NCI-H748 (cell line): ENCODE data around the gene RNFT2.

Experiments
- DNase-seq: peaks from one replicate; lab custom pipeline; 2025; ENCODE audit not compliant: unreplicated experiment; lab: John Stamatoyannopoulos, UW

Gene RNFT2

GRCh38 chr12:116820064-116820656 lies 82.0 kb downstream of the RNFT2 start:
- peak; percentile 16 for DNase-seq

GRCh38 chr12:116821291-116821690 lies 83.2 kb downstream of the RNFT2 start:
- no peak for DNase-seq

- DNase-seq = no peak
Observed at GRCh38 chr12:116827432-116827831, 89.3 kb downstream of the RNFT2 start.

DNA sequence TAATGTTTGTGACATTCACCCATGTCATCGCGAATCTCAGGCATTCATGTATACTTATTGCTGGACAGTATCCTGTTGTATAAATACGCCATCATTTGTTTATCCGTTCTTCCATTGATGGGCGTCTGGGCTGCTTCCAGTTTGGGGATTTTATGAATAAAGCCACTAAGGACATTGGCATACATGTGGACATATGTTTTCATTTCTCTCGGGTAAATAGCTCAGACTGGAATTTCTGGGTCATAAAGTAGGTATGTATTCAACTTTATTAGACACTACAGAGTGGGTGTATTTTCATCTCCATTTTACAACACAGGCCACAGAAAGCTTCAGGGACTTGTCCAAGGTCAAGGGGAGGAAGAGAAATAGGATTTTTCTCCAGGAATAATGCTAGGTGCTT lies 94.2 kb downstream of the RNFT2 start:
- no peak for DNase-seq

GRCh38 chr12:116833474-116833873 lies 95.4 kb downstream of the RNFT2 start:
- no peak for DNase-seq

DNA sequence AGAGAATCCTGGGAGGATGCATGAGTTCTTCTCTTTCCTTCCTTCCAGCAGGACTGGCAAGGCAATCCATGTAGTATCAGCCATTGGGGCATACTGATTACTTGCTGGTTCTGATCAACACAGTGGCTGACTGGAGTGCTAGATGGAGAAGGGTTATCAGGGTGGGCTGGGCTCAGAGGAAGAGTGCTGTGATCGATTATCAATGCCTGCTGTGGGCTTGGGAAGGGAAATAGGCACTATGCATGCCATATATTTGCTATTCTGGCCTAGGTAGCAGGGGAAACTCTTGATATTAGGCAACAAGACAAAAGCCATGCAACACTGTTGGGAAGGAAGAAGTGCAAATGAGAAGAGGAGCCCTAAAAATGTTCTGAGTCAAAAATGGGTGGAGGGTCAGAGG lies 97.4 kb downstream of the RNFT2 start:
- no peak for DNase-seq

DNA sequence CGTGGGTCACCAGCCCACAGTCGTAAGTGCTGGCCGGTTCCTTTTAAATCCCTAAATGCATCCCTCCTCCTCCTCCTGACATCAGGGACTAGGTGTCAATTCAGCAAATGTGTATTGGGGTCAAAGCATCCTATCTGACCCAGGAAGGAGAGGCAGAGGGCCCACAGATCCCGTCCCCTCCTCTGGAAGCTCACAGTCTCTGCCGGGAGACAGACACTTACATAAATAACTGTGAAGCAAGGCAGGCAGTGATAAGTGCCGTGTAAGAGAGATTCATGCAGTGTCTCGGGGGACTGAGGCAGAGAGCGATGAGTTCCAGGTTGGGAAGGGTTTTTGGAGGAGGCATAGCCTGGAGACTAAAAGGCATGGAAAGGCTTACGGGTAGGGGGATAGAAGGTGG lies 99.0 kb downstream of the RNFT2 start:
- no peak for DNase-seq

DNA sequence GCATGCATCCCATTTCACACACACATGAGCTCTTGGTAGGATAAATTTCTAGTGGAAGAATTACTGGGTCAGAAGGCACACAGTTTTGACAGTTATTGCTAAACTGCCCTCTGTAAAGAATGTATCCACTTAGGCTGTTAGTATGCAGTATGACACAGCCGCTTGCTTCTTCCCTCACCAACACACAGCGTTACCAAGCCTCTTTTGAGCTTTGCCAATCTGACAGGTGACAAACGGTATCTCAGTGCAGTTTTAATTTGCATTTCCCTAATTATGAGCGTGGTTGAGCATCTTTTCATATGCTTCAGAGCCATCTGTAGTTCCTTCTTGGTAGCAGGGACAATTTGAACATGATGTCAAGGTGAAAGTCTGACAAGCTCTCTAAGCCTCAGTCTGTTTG lies 100.2 kb downstream of the RNFT2 start:
- no peak for DNase-seq

- no peak for DNase-seq
Observed at GRCh38 chr12:116839287-116839830, 101.2 kb downstream of the RNFT2 start.

DNA sequence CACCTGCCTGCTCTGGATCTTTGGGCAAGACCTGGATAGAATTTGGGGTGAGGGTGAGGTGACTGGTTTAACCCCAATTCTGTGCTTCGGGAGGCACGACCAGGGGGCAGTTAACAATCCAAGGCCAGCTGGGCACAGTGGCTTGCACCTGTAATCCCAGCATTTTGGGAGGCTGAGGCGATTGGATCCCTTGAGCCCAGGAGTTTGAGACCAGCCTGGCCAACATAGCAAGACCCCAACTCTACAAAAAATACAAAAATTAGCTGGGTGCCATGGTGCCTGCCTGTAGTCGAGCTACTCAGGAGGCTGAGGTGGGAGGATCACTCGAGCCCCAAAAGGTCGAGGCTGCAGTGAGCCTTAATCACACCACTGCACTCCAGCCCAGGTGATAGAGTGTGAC lies 105.0 kb downstream of the RNFT2 start:
- no peak for DNase-seq

DNA sequence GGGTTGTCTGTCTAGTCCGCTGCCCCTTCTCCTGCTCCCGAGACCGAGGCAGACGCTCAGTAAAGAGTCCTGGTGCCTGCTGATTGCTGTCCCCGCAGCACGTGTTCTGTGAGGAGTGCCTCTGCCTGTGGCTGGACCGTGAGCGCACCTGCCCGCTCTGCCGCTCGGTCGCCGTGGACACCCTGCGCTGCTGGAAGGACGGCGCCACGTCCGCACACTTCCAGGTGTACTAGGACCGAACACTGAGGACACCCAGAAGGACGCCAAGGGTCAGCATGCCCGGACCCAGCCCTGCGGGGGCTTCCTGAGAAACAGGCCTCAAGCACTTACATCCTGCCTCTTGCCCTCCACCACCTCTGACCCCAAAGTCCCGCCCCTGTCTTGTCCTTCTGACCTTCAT lies 111.1 kb downstream of the RNFT2 start:
- DNase-seq = no peak

DNA sequence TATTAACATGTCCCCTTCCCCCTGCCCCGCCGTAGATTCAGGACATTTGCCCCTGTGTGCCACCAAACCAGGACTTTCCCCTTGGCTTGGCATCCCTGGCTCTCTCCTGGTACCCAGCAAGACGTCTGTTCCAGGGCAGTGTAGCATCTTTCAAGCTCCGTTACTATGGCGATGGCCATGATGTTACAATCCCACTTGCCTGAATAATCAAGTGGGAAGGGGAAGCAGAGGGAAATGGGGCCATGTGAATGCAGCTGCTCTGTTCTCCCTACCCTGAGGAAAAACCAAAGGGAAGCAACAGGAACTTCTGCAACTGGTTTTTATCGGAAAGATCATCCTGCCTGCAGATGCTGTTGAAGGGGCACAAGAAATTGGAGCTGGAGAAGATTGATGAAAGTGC lies 114.2 kb downstream of the RNFT2 start:
- peak; percentile 13 for DNase-seq

DNA sequence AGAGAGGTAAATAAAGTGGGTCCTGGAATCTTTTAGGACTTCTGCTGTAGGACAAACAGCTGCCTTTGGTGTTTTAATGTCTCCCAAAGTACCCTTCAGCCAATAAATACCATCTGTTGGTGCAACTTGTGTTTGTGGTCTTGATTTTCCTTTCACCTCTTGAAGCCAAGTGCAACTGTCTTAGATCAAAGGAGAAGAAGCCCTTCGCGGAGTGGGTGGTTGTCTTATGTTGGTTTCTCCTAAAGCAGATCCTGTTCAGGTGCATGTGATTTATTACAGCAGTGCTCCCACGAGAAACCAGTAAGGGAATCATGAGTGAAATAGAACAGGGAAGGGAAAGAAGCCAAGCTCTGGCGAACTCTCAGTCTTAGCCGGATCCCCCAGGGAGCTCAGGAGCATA lies 115.4 kb downstream of the RNFT2 start:
- no peak for DNase-seq

- DNase-seq = no peak
Observed at GRCh38 chr12:116855744-116856470, 117.8 kb downstream of the RNFT2 start.

GRCh38 chr12:116856729-116857128 lies 118.6 kb downstream of the RNFT2 start:
- DNase-seq = no peak

DNA sequence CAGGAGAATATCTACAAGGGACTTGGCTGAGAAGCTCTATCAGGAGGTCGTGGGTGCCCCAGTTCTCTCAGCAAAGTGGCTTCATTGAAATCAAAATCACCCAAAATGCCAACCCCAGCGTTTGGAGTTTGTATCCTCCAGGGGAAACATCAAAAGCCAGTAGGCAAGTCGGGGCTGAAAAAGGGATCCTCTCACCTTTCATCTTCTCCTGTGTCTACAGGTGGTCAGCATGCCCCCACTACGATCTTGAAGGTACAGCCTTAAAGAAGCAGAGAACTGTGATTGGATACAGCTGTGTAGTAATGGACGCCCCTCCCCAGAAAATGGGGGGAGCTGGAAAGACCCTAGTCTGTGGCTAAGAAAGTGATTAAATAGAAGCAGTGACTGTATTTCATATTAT lies 121.0 kb downstream of the RNFT2 start:
- no peak for DNase-seq

GRCh38 chr12:116860263-116860662 lies 122.1 kb downstream of the RNFT2 start:
- no peak for DNase-seq

DNA sequence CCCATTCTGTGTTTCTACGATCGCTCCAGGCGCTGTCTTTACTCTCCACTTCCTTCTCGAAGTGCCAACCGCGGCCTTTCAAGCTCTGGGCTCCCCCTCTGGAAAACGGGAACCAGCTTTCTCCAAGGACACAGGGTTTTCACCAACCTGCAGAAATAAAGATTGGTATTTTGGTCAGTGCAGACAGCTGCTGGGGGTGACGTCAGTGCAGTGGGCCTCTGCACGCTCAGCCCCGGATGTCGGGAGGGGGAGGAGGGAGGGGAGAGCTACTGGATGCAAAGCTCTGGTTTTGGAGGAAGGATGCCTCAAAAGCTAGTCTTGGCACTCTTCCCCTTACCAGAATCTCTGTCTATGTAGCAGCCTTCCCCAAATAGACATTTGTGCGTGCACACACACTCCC lies 123.2 kb downstream of the RNFT2 start:
- DNase-seq = peak; percentile 16

- DNase-seq = no peak
Observed at GRCh38 chr12:116862167-116862566, 124.1 kb downstream of the RNFT2 start.

GRCh38 chr12:116863275-116863767 lies 125.2 kb downstream of the RNFT2 start:
- peak; percentile 9 for DNase-seq

DNA sequence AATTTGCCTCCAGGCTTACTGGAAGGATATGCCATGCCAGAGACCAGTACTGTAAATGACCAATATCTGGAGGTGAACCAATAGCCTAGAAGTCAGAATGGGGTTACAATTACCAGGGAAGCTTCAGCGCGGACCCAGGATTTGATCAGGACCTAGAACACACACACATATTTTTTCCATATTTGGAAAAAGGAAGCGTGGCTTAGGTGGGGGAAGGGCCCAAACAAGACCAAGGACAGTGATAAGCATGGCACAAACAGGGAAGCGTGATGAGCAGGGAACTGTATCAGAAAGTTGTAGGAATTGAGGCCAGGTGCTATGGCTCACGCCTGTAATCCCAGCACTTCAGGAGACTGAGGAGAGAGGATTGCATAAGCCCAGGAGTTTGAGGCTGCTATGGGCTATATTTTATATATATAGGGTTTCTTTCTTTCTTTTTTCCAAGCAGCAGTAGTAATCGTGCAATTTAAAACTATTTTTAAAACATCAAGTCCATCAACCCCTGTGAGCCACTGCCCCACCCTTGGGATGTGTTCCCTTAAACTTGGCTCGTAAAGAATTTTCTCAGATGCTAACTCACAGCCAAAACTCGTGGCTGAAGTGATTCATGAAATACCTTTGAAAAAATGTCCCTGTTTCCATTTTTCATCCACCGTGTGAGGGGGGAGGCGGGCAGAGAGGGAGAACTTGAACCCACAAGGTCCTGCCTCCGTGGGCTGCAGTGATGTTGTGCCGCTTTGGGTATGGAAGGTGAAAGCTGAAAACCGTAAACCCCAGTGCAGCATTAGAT lies 126.5 kb downstream of the RNFT2 start:
- no peak for DNase-seq

DNA sequence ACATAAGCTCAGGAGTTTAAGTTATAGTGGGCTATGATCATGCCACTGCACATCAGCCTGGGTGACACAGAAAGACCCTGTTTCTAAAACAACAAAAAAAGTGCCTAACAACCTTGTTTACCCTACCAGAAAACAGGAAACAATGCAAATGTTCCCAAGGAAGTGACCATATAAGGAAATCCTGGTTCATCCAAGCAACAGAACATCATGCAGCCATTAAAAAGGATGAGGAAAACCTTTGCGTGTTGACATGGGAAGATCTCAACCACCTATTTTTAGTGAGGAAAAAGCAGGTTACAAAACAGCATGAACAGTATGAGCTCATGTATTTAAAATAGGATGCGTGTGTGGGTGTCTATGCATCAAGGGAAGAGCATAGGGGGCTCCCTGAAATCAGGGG lies 129.4 kb downstream of the RNFT2 start:
- no peak for DNase-seq
